ENCODE results near the gene ZFP57.

ZFP57 gene

DNA sequence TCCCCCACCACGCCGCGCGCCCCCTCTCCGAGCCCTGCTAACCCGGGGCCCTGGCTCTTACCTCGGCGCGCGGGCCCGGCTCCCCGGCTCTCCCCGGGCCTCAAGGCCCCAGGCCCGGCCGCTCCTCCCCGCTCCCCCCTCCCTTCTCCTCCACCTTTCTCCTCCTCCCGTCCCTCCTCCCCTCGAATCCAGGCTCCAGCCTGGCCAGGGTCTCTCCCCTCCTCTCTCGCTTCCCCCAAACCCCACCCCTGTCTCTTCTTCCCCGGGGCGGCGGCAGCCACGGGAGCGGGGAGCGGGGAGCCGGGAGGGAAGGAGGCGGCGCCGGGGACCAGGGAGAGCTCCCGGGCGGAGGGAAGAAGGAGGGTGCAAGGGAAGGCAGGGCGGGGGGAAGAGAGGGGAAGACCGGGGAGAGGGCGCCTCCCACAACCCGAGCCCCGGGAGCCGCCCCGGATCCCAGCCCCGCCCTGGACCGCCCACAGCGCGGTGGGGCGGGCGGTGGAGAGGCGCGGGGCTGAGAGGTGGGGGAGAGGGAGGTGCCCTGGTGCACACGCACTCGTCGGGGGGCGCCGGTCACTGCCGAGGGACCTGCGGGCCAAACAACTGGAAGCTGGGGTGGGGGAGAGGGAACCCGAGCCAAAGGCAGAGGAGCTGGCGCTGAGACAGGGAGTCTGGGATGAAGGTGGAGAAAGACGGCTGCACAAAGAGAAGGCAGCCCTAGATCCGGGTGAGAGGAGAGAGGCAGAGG is 48.0 kb downstream of the ZFP57 start, which contains the start of gene GABBR1:
Gene GABBR1, minus strand, starts transcription at position 395 of the 745 bp plus-strand sequence. CDS start 798 bp downstream, outside the sequence.
- H3K27me3 ChIP-seq (replicated peaks; ENCODE audit: insufficient read depth, low read length), result no peaks in the 10 kb centered on the region
- TF ChIP-seq, protein P1, sequence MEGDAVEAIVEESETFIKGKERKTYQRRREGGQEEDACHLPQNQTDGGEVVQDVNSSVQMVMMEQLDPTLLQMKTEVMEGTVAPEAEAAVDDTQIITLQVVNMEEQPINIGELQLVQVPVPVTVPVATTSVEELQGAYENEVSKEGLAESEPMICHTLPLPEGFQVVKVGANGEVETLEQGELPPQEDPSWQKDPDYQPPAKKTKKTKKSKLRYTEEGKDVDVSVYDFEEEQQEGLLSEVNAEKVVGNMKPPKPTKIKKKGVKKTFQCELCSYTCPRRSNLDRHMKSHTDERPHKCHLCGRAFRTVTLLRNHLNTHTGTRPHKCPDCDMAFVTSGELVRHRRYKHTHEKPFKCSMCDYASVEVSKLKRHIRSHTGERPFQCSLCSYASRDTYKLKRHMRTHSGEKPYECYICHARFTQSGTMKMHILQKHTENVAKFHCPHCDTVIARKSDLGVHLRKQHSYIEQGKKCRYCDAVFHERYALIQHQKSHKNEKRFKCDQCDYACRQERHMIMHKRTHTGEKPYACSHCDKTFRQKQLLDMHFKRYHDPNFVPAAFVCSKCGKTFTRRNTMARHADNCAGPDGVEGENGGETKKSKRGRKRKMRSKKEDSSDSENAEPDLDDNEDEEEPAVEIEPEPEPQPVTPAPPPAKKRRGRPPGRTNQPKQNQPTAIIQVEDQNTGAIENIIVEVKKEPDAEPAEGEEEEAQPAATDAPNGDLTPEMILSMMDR (IDR thresholded peaks at IDR 0.05; ENCODE audit: low read length), result no peak
- TF ChIP-seq EZH2 (optimal IDR thresholded peaks at IDR 0.05; ENCODE audit: low read depth, low read length) (no peak), EZH2phosphoT487 (IDR thresholded peaks at IDR 0.05; ENCODE audit: low read length) (no peak)
- H3K9me2 ChIP-seq (replicated peaks; ENCODE audit: insufficient read depth, low read length), result no peaks in the 10 kb centered on the region
- peak within 1 kb of the TSS; percentile 41; the same call in 1 of the 2 replicates for H3K9ac ChIP-seq (ENCODE audit: low read length)
- H3K9me3 ChIP-seq (replicated peaks; ENCODE audit: insufficient read depth, low read length), result no peaks in the 10 kb centered on the region
- peak; percentile 63 for DNase-seq
- H2AFZ ChIP-seq (ENCODE audit: low read length), result peak within 1 kb of the TSS; percentile 90
- H3K36me3 ChIP-seq (replicated peaks; ENCODE audit: insufficient read depth, low read length), result no peaks in the 10 kb centered on the region
- H3K4me1 ChIP-seq (ENCODE audit: low read length), result 0 out of 2 replicates have a peak, but pooled peaks cover 5% of the 10 kb centered on the region
- H3K27ac ChIP-seq (ENCODE audit: low read length), result no peak within 1 kb of the TSS
- H3K4me3 ChIP-seq (ENCODE audit: low read length), result peak within 1 kb of the TSS; percentile 85
- H3F3A ChIP-seq (ENCODE audit: insufficient read depth, low read length), result no peaks in the 10 kb centered on the region
- H4K20me1 ChIP-seq (ENCODE audit: insufficient read depth, low read length), result no peaks in the 10 kb centered on the region
- no peaks in the 10 kb centered on the region for H3K79me2 ChIP-seq (ENCODE audit: low read length)
- H3K4me2 ChIP-seq (ENCODE audit: low read depth, low read length), result peak within 1 kb of the TSS; percentile 90

DNA sequence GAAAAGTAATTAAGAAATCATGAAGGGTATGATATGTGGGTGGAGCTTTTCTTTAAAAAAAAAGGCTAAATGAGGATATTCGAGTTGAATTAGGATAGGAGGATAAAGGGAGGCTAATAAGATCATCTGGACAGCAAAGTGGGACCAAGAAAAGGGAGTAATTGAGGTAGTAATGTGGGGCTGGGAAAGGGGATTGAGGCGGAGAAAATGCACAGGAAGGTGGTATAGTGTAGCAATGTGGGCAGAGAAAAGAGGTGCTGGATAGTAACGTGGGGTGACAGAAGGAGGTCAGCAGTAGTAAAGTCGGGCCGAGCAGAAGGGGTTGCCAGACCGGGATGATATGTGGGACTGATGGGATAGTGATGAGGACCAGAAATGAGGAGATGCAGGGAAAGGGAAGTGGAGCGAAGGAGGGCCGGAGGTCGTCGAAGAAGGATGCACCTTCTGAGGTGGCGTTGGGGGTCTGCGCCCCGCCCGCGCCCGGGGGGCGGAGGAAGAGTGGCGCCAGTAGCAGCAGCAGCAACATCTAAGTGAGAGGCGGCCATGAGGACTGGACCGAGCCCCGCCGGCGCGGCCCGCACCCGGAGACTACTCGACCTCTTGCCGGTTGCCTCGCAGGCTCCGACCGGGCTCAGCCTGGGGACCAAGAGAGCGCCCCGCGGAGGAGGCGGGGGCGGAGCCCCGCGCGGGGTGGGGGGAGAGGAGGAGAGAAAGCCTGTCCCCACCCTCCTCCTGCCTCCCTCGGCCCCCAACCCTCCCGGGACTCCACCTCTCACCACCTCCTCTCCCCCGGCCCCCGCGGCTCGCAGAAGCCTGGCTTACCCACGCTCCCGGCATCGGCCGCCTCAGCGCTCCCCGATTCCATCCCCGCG is 48.9 kb downstream of the ZFP57 start:
- Histone ChIP-seq H3K4me3 (ENCODE audit: low read length) (peak overlapping the region; percentile 85), H3K9me2 (replicated peaks; ENCODE audit: insufficient read depth, low read length) (no peaks in the 10 kb centered on the region), H3K9me3 (replicated peaks; ENCODE audit: insufficient read depth, low read length) (no peaks in the 10 kb centered on the region), H3K36me3 (replicated peaks; ENCODE audit: insufficient read depth, low read length) (no peaks in the 10 kb centered on the region), H2AFZ (ENCODE audit: low read length) (peak overlapping the region; percentile 90), H3K79me2 (ENCODE audit: low read length) (no peaks in the 10 kb centered on the region), H4K20me1 (ENCODE audit: insufficient read depth, low read length) (no peaks in the 10 kb centered on the region), H3K27me3 (replicated peaks; ENCODE audit: insufficient read depth, low read length) (no peaks in the 10 kb centered on the region), H3K4me1 (ENCODE audit: low read length) (0 out of 2 replicates have a peak, but pooled peaks cover 5% of the 10 kb centered on the region), H3F3A (ENCODE audit: insufficient read depth, low read length) (no peaks in the 10 kb centered on the region), H3K9ac (ENCODE audit: low read length) (peak overlapping the region; percentile 41; the same call in 1 of the 2 replicates), H3K4me2 (ENCODE audit: low read depth, low read length) (peak overlapping the region; percentile 90), H3K27ac (ENCODE audit: low read length) (no peak overlapping the region)
- DNase-seq, result peak; percentile 53
- TF ChIP-seq EZH2 (optimal IDR thresholded peaks at IDR 0.05; ENCODE audit: low read depth, low read length), result no peak
- no peak for TF ChIP-seq EZH2phosphoT487 (IDR thresholded peaks at IDR 0.05; ENCODE audit: low read length)
- TF ChIP-seq, protein P1 (IDR thresholded peaks at IDR 0.05; ENCODE audit: low read length), result no peak

DNA sequence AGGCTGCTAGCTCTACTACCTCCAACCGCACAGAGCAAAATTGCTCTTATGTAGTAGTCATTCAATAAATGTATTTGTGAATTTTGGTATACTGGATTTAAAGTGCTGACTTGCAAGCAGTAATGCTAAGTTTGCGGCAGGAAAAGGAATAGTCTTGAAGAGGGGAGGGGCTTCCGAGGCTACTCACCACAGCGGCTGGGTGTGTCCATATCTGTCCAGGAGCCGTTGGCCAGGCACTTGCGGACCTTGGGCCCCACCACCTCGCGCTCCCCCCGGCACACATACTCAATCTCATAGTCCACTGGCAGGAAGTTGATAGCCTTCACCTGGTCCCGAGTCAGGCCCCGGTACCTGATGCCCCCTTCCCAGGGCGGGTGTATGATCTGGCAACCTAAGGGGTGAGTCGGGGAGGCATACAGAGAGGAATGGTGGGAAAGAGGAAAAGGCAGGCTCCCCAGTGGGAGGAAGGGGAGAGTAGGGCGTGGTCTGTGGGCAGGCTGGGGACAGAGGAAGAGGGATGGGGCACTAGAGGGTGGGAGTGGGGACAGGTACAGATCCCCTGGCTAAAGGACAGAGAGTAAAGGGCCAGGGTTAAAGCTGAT is 49.6 kb downstream of the ZFP57 start:
- Histone ChIP-seq H3K9me2 (replicated peaks; ENCODE audit: insufficient read depth, low read length) (no peaks in the 10 kb centered on the region), H3K27ac (ENCODE audit: low read length) (no peak overlapping the region), H3K27me3 (replicated peaks; ENCODE audit: insufficient read depth, low read length) (no peaks in the 10 kb centered on the region), H3K9ac (ENCODE audit: low read length) (no peak overlapping the region), H3K4me3 (ENCODE audit: low read length) (no peak overlapping the region), H3K4me1 (ENCODE audit: low read length) (0 out of 2 replicates have a peak, but pooled peaks cover 5% of the 10 kb centered on the region), H2AFZ (ENCODE audit: low read length) (no peak overlapping the region), H3K9me3 (replicated peaks; ENCODE audit: insufficient read depth, low read length) (no peaks in the 10 kb centered on the region), H3K4me2 (ENCODE audit: low read depth, low read length) (peak overlapping the region; percentile 90; the same call in 1 of the 2 replicates), H3F3A (ENCODE audit: insufficient read depth, low read length) (no peaks in the 10 kb centered on the region), H3K36me3 (replicated peaks; ENCODE audit: insufficient read depth, low read length) (no peaks in the 10 kb centered on the region), H4K20me1 (ENCODE audit: insufficient read depth, low read length) (no peaks in the 10 kb centered on the region), H3K79me2 (ENCODE audit: low read length) (no peaks in the 10 kb centered on the region)
- no peak for DNase-seq
- TF ChIP-seq EZH2phosphoT487 (IDR thresholded peaks at IDR 0.05; ENCODE audit: low read length) (no peak), EZH2 (optimal IDR thresholded peaks at IDR 0.05; ENCODE audit: low read depth, low read length) (no peak)
- TF ChIP-seq, protein P1 (IDR thresholded peaks at IDR 0.05; ENCODE audit: low read length), result no peak

All from MM.1S (cell line).